HL-60 (cell line): Measurements from ENCODE around the gene IFRD1.

ENCODE experiments used
- CTCF ChIP-seq: IDR thresholded peaks from one replicate; pipeline ENCODE4 v1.5.1; 2011; ENCODE audit warnings: low read length, control low read depth, inconsistent platforms; ENCODE audit not compliant: insufficient read depth
- POLR2AphosphoS5 ChIP-seq: IDR thresholded peaks from 2 replicates; pipeline ENCODE4 v1.6.1; 2012; ENCODE audit warnings: low read depth

- TF ChIP-seq CTCF = no peak
- no peak for TF ChIP-seq POLR2AphosphoS5
Measured at GRCh38 chr7:112431803-112432202, 18.5 kb upstream of the IFRD1 start.
